ENCODE measurements around the gene TLR8. TPM values are rescaled to one million over a fixed set of nuclear protein-coding genes. Genes with fewer than 3 reads are reported as not detected.

TLR8 gene
- total and polyA plus RNA-seq, 2 of the 13 experiments (the other 11 are each of a cell fraction or from before 2014, with no cell fraction given), result not detected

- no peak for TF ChIP-seq ETS1 (CRISPR knock-in tag; IDR thresholded peaks at IDR 0.05)
- TF ChIP-seq NR2C2 (CRISPR knock-in tag; IDR thresholded peaks at IDR 0.05; ENCODE audit: borderline replicate concordance), result no peak
- no peak for TF ChIP-seq PLSCR1 (CRISPR knock-in tag; IDR thresholded peaks at IDR 0.05; ENCODE audit: borderline replicate concordance)
- TF ChIP-seq ZNF142 (CRISPR knock-in tag; IDR thresholded peaks at IDR 0.05), result no peak
- TF ChIP-seq TEAD2 (CRISPR knock-in tag; IDR thresholded peaks at IDR 0.05), result no peak
Measured at GRCh38 chrX:12896935-12897334, 9.5 kb upstream of the TLR8 start (continued).

Data from HepG2 (cell line).